ENCODE measurements around the gene LAMB2. TPM values are rescaled to one million over a fixed set of nuclear protein-coding genes. Genes with fewer than 3 reads are reported as not detected.

LAMB2 gene
- total and polyA plus RNA-seq, 7 donors, result 81.6 to 220 (median 133) TPM

DNA sequence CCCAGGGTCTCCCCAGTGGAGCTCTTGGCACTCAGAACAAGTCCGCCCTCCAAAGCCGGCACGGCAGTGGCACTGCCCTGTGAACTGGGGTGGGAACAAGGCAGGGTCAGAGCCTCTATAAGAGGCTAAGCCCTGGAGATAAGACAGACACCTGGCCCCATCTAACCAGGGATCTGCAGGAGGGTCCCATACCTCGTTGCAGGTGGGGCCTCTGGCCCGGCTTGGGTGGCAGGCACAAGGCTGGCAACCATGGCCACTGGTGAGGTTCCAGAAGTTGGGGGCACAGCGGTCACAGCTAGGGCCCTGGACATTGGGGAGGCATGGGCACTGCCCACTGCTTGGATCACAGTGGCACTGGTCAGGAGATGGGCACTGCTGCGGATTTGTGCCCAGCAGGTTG lies 8.6 kb downstream of the LAMB2 start:
- intact Hi-C loops (cut with DNase I), result loop anchor here in 1 of 2 donors (5.0 kb wide), 1 partner anchor 43 kb away; the partner anchor contains the start of gene CCDC71
- no peak overlapping the region for H3K4me3 ChIP-seq
- H3K36me3 ChIP-seq (ENCODE audit: insufficient read depth in 1 of 2, low read depth in 1 of 2), result peaks cover 0 to 78% of the 10 kb centered on the region in 2 donors
- no peaks in the 10 kb centered on the region for H3K9me3 ChIP-seq
- no peak overlapping the region for H3K27ac ChIP-seq
- peaks cover 8% of the 10 kb centered on the region for H3K4me1 ChIP-seq
- 82 to 91% (median 85%) methylated on average over 7 of the region's 7 CpGs for WGBS, 3 donors
- TF ChIP-seq, protein P1, sequence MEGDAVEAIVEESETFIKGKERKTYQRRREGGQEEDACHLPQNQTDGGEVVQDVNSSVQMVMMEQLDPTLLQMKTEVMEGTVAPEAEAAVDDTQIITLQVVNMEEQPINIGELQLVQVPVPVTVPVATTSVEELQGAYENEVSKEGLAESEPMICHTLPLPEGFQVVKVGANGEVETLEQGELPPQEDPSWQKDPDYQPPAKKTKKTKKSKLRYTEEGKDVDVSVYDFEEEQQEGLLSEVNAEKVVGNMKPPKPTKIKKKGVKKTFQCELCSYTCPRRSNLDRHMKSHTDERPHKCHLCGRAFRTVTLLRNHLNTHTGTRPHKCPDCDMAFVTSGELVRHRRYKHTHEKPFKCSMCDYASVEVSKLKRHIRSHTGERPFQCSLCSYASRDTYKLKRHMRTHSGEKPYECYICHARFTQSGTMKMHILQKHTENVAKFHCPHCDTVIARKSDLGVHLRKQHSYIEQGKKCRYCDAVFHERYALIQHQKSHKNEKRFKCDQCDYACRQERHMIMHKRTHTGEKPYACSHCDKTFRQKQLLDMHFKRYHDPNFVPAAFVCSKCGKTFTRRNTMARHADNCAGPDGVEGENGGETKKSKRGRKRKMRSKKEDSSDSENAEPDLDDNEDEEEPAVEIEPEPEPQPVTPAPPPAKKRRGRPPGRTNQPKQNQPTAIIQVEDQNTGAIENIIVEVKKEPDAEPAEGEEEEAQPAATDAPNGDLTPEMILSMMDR (IDR thresholded peaks at IDR 0.05), result no peak
- DNase-seq (no peak), ATAC-seq (no peak)
- no peaks in the 10 kb centered on the region for H3K27me3 ChIP-seq (ENCODE audit: insufficient read depth in 3 of 3, low read length in 2 of 3)

DNA sequence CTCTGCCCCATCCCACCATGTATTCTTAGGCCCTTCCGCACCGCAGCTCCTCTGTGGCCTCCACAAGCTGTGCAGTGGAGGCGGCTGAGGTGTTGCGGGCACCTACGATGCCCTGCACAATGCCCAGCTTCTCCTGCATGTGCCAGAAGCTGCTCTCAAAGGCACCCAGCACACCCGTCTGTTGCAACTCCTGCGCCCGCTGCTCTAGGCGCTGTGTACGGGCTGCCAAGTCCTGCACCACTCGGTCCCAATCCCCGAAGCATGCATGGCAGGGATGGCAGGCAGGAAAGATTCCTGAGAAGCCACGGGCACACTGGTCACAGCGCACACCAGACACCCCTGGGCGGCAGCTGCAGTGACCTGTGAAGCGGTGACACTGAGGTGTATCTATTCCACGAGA lies 9.2 kb downstream of the LAMB2 start:
- H3K36me3 ChIP-seq (ENCODE audit: insufficient read depth in 1 of 2, low read depth in 1 of 2), result peaks cover 0 to 76% of the 10 kb centered on the region in 2 donors
- ATAC-seq (no peak), DNase-seq (no peak)
- intact Hi-C loops (cut with DNase I), result loop anchor here in 1 of 2 donors (5.0 kb wide), 1 partner anchor 44 kb away; the partner anchor contains the start of gene CCDC71
- no peaks in the 10 kb centered on the region for H3K9me3 ChIP-seq
- no peak overlapping the region for H3K27ac ChIP-seq
- TF ChIP-seq, protein P1 (IDR thresholded peaks at IDR 0.05), result no peak
- WGBS, 3 donors, result 89 to 96% (median 91%) methylated on average over 17 of the region's 17 CpGs
- H3K27me3 ChIP-seq (ENCODE audit: insufficient read depth in 3 of 3, low read length in 2 of 3), result no peaks in the 10 kb centered on the region
- H3K4me3 ChIP-seq, result no peak overlapping the region
- peaks cover 13% of the 10 kb centered on the region for H3K4me1 ChIP-seq

DNA sequence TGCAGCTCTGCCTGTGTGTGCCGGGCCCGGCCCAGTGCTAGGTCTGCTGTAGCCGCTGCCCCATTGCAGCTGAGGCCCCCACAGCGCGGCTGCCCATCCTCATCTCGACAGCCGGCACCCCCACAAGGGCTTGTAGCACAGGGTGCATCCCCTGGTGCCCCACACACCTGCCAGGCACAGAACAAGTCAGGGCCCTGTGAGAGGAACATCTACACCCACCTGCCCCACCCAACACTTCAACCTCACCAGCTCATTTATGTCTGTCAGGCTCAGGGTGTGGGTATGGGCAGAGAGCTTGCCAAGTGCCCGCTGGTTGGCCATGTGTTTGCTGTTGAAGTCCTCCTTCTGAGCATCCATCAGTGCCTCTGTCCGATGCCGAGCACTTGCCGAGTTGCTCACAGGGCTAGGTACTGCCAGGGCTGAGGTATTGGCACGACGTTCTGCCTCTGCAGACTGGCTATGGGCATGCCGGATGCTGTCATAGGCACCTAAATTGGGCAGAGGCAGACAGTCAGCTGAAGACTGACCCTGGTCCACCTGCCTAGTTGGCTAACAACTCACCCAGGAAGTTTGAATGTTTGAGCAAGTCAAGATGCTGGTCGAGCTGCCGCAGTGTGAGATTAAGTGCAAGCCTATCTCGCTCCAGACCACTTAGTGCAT lies 9.8 kb downstream of the LAMB2 start:
- intact Hi-C loops (cut with DNase I), result loop anchor here in 1 of 2 donors (5.0 kb wide), 1 partner anchor 44 kb away; the partner anchor contains the start of gene CCDC71

DNA sequence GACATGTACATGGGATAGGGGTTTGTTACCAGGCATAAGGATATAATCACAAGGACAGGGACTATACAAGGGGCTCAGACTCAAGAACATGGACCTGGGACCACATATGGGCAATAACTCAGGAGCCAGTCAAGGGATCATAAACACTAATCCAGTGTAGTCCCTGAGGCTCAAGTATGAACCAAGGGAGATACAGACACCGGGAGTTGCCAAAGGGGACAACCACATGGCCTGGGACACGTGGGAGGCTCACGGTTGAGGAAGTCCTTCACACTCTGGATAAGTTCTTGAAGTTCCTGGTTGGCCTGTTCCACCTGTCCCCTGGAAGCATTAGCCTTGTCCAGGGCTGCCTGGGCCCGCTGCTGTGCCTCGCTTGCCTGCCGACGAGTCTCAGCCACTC lies 10.4 kb downstream of the LAMB2 start:
- Histone ChIP-seq H3K4me3 (no peak overlapping the region), H3K4me1 (peaks cover 16% of the 10 kb centered on the region), H3K27ac (no peak overlapping the region), H3K27me3 (ENCODE audit: insufficient read depth in 3 of 3, low read length in 2 of 3) (no peaks in the 10 kb centered on the region), H3K9me3 (no peaks in the 10 kb centered on the region), H3K36me3 (ENCODE audit: insufficient read depth in 1 of 2, low read depth in 1 of 2) (peaks cover 4 to 76% of the 10 kb centered on the region in 2 donors)
- intact Hi-C loops (cut with DNase I), result loop anchor here in 1 of 2 donors (5.0 kb wide), 1 partner anchor 45 kb away; the partner anchor contains the start of gene CCDC71
- TF ChIP-seq, protein P1 (IDR thresholded peaks at IDR 0.05), result no peak
- ATAC-seq (no peak), DNase-seq (no peak)
- WGBS, 3 donors, result 80 to 85% (median 82%) methylated on average over 7 of the region's 7 CpGs

More for the DNA sequence above, 9.8 kb downstream of the LAMB2 start:
- Histone ChIP-seq H3K4me3 (no peak overlapping the region), H3K9me3 (no peaks in the 10 kb centered on the region), H3K27ac (no peak overlapping the region), H3K4me1 (peaks cover 16% of the 10 kb centered on the region), H3K27me3 (ENCODE audit: insufficient read depth in 3 of 3, low read length in 2 of 3) (no peaks in the 10 kb centered on the region), H3K36me3 (ENCODE audit: insufficient read depth in 1 of 2, low read depth in 1 of 2) (peaks cover 0 to 76% of the 10 kb centered on the region in 2 donors)
- TF ChIP-seq, protein P1 (IDR thresholded peaks at IDR 0.05), result no peak
- ATAC-seq (no peak), DNase-seq (no peak)
- WGBS, 3 donors, result 83 to 93% (median 89%) methylated on average over 17 of the region's 17 CpGs

All from psoas muscle (tissue), 8 donors.